ENCODE data around the gene PAX7.

DNA sequence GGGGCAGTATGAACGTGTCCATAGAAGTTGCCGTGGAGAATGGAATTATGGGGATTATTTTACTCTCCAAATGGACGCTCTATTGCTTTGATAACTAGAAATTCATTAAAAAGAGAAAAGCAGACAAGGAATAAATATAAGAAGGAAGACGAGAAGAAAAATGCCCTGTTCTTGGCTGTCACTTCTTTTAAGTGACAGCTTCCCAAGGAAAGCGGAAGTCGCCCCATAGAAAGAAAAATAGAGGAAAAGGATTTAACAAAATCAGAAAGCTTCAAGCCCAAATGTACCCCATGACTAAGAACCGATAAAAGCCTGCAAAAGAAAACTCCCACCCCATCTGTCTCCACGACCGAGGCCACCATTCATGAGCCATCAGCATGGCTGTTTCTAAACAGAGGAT, 143.1 kb downstream of the PAX7 start:
- no peak for TF ChIP-seq POLR2A (IDR thresholded peaks at IDR 0.05; ENCODE audit: low read depth)
- TF ChIP-seq, protein P1, sequence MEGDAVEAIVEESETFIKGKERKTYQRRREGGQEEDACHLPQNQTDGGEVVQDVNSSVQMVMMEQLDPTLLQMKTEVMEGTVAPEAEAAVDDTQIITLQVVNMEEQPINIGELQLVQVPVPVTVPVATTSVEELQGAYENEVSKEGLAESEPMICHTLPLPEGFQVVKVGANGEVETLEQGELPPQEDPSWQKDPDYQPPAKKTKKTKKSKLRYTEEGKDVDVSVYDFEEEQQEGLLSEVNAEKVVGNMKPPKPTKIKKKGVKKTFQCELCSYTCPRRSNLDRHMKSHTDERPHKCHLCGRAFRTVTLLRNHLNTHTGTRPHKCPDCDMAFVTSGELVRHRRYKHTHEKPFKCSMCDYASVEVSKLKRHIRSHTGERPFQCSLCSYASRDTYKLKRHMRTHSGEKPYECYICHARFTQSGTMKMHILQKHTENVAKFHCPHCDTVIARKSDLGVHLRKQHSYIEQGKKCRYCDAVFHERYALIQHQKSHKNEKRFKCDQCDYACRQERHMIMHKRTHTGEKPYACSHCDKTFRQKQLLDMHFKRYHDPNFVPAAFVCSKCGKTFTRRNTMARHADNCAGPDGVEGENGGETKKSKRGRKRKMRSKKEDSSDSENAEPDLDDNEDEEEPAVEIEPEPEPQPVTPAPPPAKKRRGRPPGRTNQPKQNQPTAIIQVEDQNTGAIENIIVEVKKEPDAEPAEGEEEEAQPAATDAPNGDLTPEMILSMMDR (IDR thresholded peaks at IDR 0.05) = no peak
